ENCODE measurements around the gene ATP2A1.

- TF ChIP-seq CTCF (IDR thresholded peaks at IDR 0.05): no peak
- TF ChIP-seq POLR2AphosphoS5 (IDR thresholded peaks at IDR 0.05; ENCODE audit: low read depth, low read length): peak; percentile 44; the same call in 1 of the 2 replicates
- no peak for TF ChIP-seq SIN3A (IDR thresholded peaks at IDR 0.05; ENCODE audit: borderline replicate concordance, insufficient read depth, low read depth, low read length)
- TF ChIP-seq, protein P1, sequence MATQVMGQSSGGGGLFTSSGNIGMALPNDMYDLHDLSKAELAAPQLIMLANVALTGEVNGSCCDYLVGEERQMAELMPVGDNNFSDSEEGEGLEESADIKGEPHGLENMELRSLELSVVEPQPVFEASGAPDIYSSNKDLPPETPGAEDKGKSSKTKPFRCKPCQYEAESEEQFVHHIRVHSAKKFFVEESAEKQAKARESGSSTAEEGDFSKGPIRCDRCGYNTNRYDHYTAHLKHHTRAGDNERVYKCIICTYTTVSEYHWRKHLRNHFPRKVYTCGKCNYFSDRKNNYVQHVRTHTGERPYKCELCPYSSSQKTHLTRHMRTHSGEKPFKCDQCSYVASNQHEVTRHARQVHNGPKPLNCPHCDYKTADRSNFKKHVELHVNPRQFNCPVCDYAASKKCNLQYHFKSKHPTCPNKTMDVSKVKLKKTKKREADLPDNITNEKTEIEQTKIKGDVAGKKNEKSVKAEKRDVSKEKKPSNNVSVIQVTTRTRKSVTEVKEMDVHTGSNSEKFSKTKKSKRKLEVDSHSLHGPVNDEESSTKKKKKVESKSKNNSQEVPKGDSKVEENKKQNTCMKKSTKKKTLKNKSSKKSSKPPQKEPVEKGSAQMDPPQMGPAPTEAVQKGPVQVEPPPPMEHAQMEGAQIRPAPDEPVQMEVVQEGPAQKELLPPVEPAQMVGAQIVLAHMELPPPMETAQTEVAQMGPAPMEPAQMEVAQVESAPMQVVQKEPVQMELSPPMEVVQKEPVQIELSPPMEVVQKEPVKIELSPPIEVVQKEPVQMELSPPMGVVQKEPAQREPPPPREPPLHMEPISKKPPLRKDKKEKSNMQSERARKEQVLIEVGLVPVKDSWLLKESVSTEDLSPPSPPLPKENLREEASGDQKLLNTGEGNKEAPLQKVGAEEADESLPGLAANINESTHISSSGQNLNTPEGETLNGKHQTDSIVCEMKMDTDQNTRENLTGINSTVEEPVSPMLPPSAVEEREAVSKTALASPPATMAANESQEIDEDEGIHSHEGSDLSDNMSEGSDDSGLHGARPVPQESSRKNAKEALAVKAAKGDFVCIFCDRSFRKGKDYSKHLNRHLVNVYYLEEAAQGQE (IDR thresholded peaks at IDR 0.05; ENCODE audit: insufficient read depth in 1 of 2, low read depth in 2 of 2, low read length in 1 of 2): no peak
- no peak for TF ChIP-seq TCF7L2 (IDR thresholded peaks at IDR 0.05; ENCODE audit: low read depth, low read length)
Measured at GRCh38 chr16:28838558-28838918, 39.8 kb upstream of the ATP2A1 start.

Data from Panc1 (cell line).